Measurements from ENCODE around the gene TBX2.

GRCh38 chr17:61396586-61397085 lies 3.0 kb upstream of the TBX2 start:
- TF ChIP-seq CTCF (IDR thresholded peaks at IDR 0.05) = no peak
- no peak for TF ChIP-seq POLR2AphosphoS5 (IDR thresholded peaks at IDR 0.05)

Measured in sigmoid colon (tissue), 4 donors.